ENCODE measurements around the gene WDR5.

Gene WDR5

DNA sequence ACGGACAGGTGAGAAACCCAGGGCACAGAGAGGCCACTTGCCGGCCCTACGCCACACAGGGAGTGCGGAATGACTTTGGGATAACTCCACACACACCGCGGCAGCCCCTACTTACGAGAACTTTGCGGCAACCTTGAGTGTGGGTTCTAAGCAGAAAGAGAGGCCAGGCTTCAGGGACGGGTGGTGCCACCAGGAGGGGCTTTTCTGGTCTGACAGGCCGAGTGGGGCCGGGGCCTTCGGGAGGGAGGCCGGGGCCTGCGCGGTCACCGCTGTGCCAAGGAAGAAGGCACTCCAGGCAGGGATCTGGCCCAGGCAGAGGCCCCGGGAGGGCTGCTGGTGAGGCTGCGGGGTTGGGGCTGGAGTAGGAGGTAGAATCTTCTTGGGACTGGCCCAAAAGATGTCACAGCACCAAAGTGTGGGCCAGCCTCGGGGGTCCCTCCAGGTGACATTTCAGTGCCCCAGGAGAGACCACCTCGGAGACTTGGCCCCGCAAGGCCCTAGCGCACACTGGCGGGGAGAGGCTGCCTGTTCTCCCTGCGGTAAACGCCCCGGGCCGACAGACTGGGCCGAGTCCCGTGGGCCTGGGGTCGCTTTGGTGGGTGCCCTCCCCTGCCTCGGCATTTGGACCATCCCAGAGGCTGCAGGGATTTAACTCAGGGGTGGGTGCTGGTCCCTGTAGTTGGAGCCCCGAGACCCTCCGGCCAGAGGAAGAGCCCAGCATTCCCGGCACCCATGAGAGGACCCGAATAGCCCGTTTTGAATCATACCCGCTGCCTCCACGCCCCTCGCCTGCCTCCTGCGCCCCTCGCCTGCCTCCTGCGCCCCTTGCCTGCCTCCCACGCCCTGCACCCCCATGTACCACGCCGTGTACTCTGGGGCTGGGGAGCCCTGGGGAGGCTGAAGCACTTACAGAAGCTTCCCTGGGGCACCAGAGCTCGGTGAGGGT lies 37.5 kb downstream of the WDR5 start:
- DNase-seq: no peak

DNA sequence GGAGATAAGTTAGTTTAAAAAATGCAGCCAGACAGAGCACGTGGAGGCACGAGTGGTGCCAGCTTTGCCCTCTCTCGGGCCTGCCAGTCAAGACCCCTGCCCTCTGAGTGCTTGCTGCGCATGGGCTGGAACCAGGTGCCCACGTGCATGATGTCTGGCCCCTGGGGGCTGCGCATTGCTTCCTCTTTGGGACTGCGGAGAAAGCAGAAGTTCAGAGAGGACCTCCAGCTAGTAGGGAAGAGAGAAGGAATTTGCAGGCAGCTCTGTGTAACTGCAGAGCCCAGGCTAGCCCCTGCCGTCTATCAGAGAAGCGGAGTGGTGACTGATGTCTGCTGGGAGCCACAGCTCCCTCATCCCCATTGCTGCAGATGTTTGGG lies 38.2 kb downstream of the WDR5 start:
- DNase-seq: no peak

DNA sequence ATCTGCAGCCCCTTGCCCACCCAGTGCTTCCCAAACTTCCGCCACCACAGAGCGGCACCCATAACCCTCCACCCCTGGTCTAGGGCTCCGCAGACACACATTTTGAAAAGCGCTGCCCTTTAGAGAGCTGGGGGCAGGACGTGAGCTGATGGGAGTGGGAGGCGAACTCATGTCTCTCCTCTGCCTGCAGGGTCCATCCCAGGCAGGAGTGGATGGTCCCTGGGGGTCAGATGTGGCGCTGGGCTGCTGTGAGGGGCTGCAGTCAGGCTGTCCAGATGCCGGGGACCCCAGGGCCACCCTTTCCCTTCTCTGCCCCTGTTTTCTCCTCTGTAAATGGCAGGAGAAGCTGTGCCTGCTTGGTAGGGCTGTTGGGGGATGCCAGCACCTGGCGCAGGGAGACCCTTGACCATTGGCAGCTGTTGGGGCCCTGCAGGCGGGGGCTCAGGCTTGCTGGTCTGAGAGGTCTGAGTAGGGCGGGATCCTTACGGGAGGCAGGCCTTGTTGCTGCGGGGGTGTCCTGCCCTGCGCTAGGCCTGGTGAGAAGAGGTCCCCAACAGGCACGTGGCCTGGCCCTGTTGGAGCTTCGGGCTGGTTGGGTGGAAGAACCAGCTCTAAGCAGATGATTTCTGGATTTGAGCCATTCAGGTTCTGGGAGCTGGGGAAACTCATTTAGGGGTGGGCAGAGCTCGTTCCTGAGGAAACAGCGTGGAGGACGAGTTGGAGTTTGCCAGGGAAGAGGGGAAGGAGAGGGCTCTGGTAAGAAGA lies 38.8 kb downstream of the WDR5 start:
- no peak for DNase-seq

DNA sequence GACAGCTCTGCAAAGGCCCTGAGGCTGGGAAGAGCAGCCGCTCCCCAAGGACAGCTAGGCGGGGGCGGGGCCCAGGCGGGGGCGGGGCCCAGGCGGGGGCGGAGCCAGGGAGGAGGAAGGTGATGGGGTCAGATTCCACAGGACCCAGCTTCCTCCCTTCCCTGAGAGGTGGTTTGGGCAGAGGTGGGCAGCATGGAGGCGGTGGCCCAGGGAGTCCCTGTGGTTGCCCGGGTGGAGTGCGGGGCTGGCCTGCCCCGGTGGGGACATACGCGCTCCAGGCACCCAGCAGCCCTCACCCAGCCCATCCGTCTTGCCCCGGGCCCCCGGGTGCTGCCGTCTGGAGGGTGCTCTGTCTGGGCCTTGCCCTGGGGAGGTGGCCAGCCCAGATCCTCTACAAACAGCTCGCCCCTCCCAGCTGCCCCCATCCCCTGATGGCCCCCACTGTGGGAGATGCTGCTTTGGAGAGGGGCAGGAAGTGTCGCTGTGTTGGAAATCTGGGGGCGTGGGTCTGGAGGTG lies 39.5 kb downstream of the WDR5 start:
- no peak for DNase-seq

DNA sequence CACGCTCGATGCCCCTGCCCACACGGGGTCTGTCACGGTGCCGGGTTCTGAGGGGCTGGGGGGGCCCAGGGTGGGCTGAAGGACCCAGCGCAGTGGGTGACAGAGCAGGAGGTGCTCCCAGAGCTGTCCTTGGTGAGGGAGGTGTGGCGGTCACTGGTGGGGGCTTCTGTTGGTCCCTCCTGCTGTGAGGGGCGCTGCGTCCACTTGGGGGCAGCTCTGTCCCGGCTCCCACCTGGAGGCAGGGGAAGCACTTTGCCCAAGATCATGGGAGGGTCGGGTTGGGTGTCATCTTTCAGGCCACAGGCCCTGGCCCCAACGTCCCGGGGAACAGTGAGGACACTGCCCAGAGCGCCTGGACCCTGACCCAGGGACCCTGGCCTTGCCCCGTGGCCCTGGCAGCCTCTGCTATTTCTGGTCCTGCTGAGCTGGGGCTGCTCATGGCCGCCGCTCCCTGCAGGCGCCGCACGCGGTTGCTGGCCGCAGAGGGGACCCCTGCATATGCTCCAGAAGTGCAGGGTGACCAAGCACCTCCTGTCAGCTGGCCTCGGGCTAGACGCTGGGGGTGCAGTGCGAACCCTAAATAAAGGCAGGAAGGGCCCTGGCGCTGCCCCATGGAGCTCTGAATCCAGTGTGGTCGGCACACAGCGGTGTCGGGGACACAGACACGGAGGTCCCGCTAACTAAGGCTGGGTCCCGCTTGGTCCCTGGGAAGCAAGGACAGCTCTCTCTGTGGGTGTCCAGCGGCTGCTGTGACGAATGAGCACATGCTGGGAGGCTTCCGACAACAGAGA lies 40.1 kb downstream of the WDR5 start:
- DNase-seq: no peak

- no peak for DNase-seq
Measured at GRCh38 chr9:134176599-134176968, 40.7 kb downstream of the WDR5 start.

- DNase-seq: no peak
Measured at GRCh38 chr9:134177186-134177585, 41.3 kb downstream of the WDR5 start.

- DNase-seq: no peak
Measured at GRCh38 chr9:134177624-134178393, 41.9 kb downstream of the WDR5 start.

GRCh38 chr9:134178394-134178767 lies 42.5 kb downstream of the WDR5 start:
- DNase-seq: no peak

GRCh38 chr9:134178768-134179551 lies 43.1 kb downstream of the WDR5 start:
- no peak for DNase-seq

GRCh38 chr9:134179595-134179917 lies 43.7 kb downstream of the WDR5 start:
- DNase-seq: no peak

DNA sequence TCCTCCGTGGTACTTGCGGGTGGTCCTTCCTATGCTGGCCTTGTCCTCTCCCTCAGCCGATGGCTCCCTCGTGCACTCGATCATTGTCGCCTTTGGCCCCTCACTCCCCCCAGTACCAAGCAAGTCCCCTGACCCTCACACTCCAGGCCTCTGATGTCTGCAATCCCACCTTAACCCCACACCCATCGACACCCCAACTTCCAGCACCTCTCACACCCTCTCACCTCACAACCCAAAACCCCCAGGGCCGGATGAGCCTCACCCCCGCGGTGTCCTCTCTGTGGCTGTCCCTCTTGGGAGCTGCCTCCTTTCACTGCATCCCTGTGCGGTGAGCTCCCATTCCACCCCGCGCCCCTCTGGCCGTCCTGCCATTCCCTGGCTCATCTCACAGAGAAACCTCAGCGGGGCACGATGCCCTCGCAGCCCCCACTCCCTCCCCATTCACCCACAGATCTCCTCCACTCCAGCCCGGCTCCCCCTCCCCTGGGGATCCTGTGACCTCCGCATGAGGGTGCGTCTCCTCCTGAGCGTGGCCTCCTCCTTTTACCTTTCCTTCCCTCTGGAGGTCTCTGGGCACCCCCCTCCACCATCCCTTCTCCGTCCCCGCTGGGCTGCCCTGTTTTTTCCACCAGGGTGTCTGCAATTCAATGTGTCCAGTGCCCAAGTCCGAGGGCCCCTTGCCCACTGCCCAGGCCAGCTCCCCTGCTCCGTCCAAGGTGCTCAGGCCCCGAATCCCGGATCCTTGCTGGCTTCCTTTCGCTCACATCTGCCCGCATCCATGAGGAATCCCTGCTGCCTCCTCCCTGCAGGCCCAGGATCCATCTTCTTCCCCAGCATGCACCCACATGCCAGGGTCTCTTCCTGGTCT lies 44.3 kb downstream of the WDR5 start:
- no peak for DNase-seq

GRCh38 chr9:134180786-134181647 lies 45.1 kb downstream of the WDR5 start:
- no peak for DNase-seq

DNA sequence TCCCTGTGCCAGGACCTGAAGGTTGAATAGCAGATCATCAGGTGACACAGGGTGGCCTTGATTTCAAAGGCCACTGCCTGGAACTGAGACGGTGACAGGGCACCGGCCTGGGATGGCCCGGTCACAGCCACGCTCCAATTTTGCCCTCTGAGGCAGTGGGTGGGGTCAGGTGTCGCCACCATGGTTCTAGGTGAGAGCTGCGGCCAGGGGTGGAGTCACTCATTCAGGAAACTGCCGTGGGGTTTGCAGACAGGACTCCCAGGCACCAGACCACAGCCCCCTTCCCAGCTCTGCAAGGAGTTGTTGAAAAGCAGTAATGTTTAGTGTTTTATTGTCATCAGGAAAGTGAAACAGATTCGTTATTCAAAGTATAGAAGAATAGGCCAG lies 45.8 kb downstream of the WDR5 start:
- DNase-seq: no peak

- no peak for DNase-seq
Measured at GRCh38 chr9:134182554-134183085, 46.7 kb downstream of the WDR5 start.

DNA sequence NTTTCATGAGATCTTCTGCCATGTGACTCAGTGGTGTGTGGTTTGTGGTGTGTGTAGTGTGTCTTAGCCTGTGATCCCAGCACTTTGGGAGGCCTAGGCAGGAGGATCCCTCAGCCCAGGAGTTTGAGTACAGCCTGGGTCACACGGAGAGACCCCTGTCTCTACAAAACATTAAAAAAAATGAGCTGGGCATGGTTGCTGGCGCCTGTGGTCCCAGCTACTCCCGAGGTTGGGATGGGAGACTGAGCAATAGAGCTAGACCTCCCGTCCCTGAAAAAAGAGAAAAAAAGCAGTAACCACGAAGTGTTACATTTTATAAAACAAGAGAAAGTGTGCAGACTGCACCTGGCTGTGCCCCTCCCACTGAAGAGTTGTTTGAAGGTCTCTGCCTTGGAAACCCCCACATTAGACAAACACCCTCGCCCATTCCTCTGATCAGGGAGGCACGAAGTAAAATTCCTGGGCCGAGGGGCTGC lies 49.7 kb downstream of the WDR5 start:
- no peak for DNase-seq

- DNase-seq: no peak
Measured at GRCh38 chr9:134186471-134187109, 50.7 kb downstream of the WDR5 start.

Data from amygdala (tissue), 56 donors.